PC-9 (cell line): Measurements from ENCODE around the gene FASLG. TPM values are rescaled to one million over a fixed set of nuclear protein-coding genes. Genes with fewer than 3 reads are reported as not detected.

Source experiments
- BruUV-seq: library from RNA; stranded (reverse); fragments of 400-500 nt; replicated peaks from 2 replicates; lab custom pipeline; 2021; lab: Mats Ljungman, UMichigan
- CTCF ChIA-PET: fragments of 300-600 bp; sonication (Branson Sonifier 250); formaldehyde crosslinking; loops from one replicate; lab custom pipeline; 2022; ENCODE audit warnings: antibody characterized with exemption; lab: Charles Lee
- POLR2A ChIA-PET: fragments of 300-600 bp; sonication (Branson Sonifier 250); formaldehyde crosslinking; loops from one replicate; lab custom pipeline; 2022; ENCODE audit warnings: antibody characterized with exemption; ENCODE audit not compliant: unreplicated experiment; lab: Charles Lee
- DNase-seq, 2 experiments: peaks; one replicate each; pipeline versions ENCODE4 v3.0.0 to v3.0.0-alpha.2; 2015 to 2022; ENCODE audit warnings: mixed read lengths in 1 of 2
- H2AFZ ChIP-seq: fragments of 200-600 bp; sonication (generic); 2 replicates; pipeline ENCODE4 v1.8.1; 2017; ENCODE audit warnings: antibody characterized with exemption
- H3F3A ChIP-seq: fragments of 200-600 bp; sonication (generic); 2 replicates; pipeline ENCODE4 v1.8.1; 2017; ENCODE audit warnings: antibody characterized with exemption, mild to moderate bottlenecking, low read depth; ENCODE audit not compliant: insufficient read depth
- H3K27ac ChIP-seq: fragments of 200-600 bp; sonication (generic); 2 replicates; pipeline ENCODE4 v1.6.1; 2016; ENCODE audit warnings: mixed run types
- H3K27me3 ChIP-seq: fragments of 200-600 bp; sonication (generic); 2 replicates; pipeline ENCODE4 v1.6.1; 2016; ENCODE audit warnings: low read depth, mixed run types; ENCODE audit not compliant: insufficient read depth
- H3K36me3 ChIP-seq: fragments of 200-600 bp; sonication (generic); 2 replicates; pipeline ENCODE4 v1.6.1; 2016; ENCODE audit warnings: low read depth, mixed run types
- H3K4me1 ChIP-seq: fragments of 200-600 bp; sonication (generic); replicated peaks from 2 replicates; pipeline ENCODE4 v1.6.1; 2016; ENCODE audit warnings: mixed run types; ENCODE audit not compliant: insufficient read depth
- H3K4me2 ChIP-seq: fragments of 200-600 bp; sonication (generic); 2 replicates; pipeline ENCODE4 v1.6.1; 2017; ENCODE audit warnings: mixed run types
- H3K4me3 ChIP-seq: fragments of 200-600 bp; sonication (generic); 2 replicates; pipeline ENCODE4 v1.6.1; 2016; ENCODE audit warnings: mixed run types
- H3K79me2 ChIP-seq: fragments of 200-600 bp; sonication (generic); 2 replicates; pipeline ENCODE4 v1.6.1; 2017; ENCODE audit warnings: low read depth, mixed run types
- H3K9me2 ChIP-seq: fragments of 200-600 bp; sonication (generic); 2 replicates; pipeline ENCODE4 v1.8.1; 2017; ENCODE audit warnings: mild to moderate bottlenecking; ENCODE audit not compliant: insufficient read depth
- H3K9me3 ChIP-seq: fragments of 200-600 bp; sonication (generic); 2 replicates; pipeline ENCODE4 v1.8.1; 2016; ENCODE audit warnings: low read depth; ENCODE audit not compliant: insufficient read depth
- H4K20me1 ChIP-seq: fragments of 200-600 bp; sonication (generic); 2 replicates; pipeline ENCODE4 v1.8.1; 2017; ENCODE audit not compliant: insufficient read depth
- EZH2 ChIP-seq: fragments of 200-600 bp; sonication (generic); IDR thresholded peaks from 2 replicates; pipeline ENCODE4 v1.8.0; 2017; ENCODE audit warnings: antibody characterized with exemption, low read depth
- intact Hi-C: fragments of 100-400 bp; cut with micrococcal nuclease; formaldehyde crosslinking; loops from one replicate; pipeline ENCODE4 v1.10.0; 2022; ENCODE audit not compliant: unreplicated experiment
- total RNA-seq: library from RNA; stranded (reverse); gene quantifications from 2 replicates; pipeline ENCODE4 v1.2.3, GENCODE V29; 2021
- TF ChIP-seq, protein P1 (sequence below): fragments of 200-600 bp; sonication (generic); conservative IDR thresholded peaks from 2 replicates; pipeline ENCODE4 v1.6.1; 2017; ENCODE audit warnings: mixed run types, antibody characterized with exemption, mild to moderate bottlenecking, moderate library complexity

The FASLG gene
- total RNA-seq, 1 experiment from 2014 or later = not detected

DNA sequence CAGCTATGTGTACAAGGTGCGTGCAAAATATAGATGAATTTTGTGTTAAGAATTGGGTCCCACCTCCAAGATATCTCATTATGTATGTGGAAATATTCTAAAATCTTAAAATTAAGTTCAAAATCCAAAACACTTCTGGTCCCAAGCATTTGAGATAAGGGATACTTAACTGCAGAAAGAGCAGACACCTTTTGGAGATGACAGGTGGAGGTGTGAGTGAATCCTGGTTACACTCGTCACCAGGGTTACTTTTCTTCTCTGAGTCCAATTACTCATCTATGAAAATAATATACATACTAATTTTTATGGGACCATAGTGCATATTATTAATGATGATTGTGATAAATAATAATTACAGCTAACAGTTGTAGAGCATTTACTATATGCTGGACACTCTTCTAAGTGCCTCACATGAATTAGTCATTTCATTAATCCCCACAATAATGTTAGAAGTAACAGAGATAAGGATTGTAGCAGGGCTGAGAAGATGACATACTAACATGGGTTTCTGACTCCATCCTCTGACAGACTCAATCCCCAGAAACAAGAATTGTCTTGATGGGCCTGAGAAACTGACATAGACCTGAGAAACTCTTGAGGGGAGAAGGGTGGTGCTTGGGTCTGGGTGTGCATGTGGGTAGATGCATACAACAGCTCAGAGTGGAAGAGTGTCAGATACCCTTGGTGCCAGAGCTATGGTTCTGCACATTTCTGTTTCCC is 8.3 kb upstream of the FASLG start:
- no peaks in the 10 kb centered on the region for H3K79me2 ChIP-seq
- no peak overlapping the region for H2AFZ ChIP-seq
- H3F3A ChIP-seq = peaks cover 8% of the 10 kb centered on the region; the same call in 1 of the 2 replicates
- TF ChIP-seq EZH2 = no peak
- TF ChIP-seq, protein P1, sequence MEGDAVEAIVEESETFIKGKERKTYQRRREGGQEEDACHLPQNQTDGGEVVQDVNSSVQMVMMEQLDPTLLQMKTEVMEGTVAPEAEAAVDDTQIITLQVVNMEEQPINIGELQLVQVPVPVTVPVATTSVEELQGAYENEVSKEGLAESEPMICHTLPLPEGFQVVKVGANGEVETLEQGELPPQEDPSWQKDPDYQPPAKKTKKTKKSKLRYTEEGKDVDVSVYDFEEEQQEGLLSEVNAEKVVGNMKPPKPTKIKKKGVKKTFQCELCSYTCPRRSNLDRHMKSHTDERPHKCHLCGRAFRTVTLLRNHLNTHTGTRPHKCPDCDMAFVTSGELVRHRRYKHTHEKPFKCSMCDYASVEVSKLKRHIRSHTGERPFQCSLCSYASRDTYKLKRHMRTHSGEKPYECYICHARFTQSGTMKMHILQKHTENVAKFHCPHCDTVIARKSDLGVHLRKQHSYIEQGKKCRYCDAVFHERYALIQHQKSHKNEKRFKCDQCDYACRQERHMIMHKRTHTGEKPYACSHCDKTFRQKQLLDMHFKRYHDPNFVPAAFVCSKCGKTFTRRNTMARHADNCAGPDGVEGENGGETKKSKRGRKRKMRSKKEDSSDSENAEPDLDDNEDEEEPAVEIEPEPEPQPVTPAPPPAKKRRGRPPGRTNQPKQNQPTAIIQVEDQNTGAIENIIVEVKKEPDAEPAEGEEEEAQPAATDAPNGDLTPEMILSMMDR = no peak
- no peaks in the 10 kb centered on the region for H3K36me3 ChIP-seq
- H3K27ac ChIP-seq = no peak overlapping the region
- no peak for DNase-seq
- no peak overlapping the region for H3K4me3 ChIP-seq
- ChIA-PET CTCF (no interaction called here), POLR2A (interaction anchor here (0.7 kb wide), 1 partner anchor 547 kb away, joined by 8 read pairs; no protein-coding TSS in a partner anchor)
- no peaks in the 10 kb centered on the region for H3K27me3 ChIP-seq
- BruUV-seq = no TSS peak
- peaks cover 13% of the 10 kb centered on the region for H3K4me1 ChIP-seq
- intact Hi-C loops = no loop called here
- no peaks in the 10 kb centered on the region; the same call in 1 of the 2 replicates for H3K9me3 ChIP-seq
- no peaks in the 10 kb centered on the region for H4K20me1 ChIP-seq
- H3K4me2 ChIP-seq = no peak overlapping the region
- no peaks in the 10 kb centered on the region; the same call in none of the 2 replicates for H3K9me2 ChIP-seq

DNA sequence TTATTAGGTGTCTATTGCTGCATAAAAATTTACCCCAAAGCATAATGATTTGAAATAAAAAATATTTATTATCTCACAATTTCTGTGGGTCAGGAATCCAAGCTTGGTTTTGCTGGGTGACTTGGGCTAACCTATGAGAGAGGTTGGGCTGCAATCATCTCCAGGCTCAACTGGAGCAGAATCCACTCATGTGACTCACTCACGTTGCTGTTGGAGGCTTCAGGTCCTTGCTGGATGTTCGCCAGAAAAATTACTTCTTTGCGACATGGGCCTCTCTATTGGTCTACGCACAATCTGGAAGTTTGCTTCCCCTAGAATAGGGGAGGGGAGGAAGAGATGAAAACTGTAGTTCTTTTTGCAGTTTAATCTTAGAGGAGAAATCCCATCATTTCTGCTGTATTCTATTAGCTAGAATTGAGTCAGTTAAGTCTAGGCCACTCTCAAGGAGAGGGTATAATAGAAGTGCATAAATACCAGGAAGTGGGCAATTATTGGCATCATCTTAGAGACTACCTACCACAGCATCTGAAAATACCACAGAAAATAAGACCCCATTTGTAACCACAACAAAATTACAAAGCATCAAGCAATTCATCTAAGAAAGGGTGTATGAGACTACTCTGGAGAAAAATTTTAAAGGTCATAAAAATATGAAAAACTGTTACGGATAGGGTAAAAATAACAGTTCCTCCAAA is 5.7 kb upstream of the FASLG start:
- intact Hi-C loops = no loop called here
- no TSS peak for BruUV-seq
- Histone ChIP-seq H3K27me3 (no peaks in the 10 kb centered on the region), H2AFZ (no peak overlapping the region), H4K20me1 (no peaks in the 10 kb centered on the region), H3K9me2 (no peaks in the 10 kb centered on the region; the same call in none of the 2 replicates), H3K4me3 (no peak overlapping the region), H3K79me2 (no peaks in the 10 kb centered on the region), H3K36me3 (no peaks in the 10 kb centered on the region), H3K4me1 (peaks cover 13% of the 10 kb centered on the region), H3K27ac (no peak overlapping the region), H3K9me3 (no peaks in the 10 kb centered on the region; the same call in 1 of the 2 replicates), H3K4me2 (no peak overlapping the region), H3F3A (peaks cover 8% of the 10 kb centered on the region; the same call in 1 of the 2 replicates)
- ChIA-PET POLR2A (no interaction called here), CTCF (no interaction called here)
- DNase-seq = no peak
- TF ChIP-seq, protein P1 = no peak
- TF ChIP-seq EZH2 = no peak

DNA sequence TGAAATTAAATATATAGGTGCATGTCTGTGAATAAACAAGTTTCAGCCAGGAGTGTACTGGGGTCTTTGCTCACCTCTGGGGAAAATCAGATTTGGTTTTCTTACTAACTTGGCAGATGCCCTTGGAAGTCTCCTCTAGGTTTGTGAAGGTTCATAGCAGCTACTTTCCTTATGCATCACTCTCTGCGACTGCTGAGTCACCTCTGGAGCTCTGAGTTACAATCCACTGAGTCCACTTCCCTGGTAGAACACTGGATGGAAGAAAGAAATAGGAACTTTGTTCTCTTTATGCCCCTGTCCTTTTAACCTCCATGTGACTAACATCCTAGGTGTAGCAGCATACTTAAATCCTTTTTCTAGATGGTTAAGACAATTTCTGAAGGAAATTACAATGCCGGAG is 4.4 kb upstream of the FASLG start:
- peak overlapping the region; percentile 15; the same call in 1 of the 2 replicates for H3K27ac ChIP-seq

More for the DNA sequence above, 4.4 kb upstream of the FASLG start:
- no peaks in the 10 kb centered on the region for H3K36me3 ChIP-seq
- H3K4me1 ChIP-seq = peaks cover 13% of the 10 kb centered on the region
- H3K79me2 ChIP-seq = no peaks in the 10 kb centered on the region
- H2AFZ ChIP-seq = no peak overlapping the region
- BruUV-seq = no TSS peak
- H4K20me1 ChIP-seq = no peaks in the 10 kb centered on the region
- no peaks in the 10 kb centered on the region for H3K27me3 ChIP-seq
- CTCF ChIA-PET = no interaction called here
- H3K4me2 ChIP-seq = 0 out of 2 replicates have a peak overlapping the region, but pooled peaks have one; percentile 5
- intact Hi-C loops = no loop called here
- H3F3A ChIP-seq = peaks cover 8% of the 10 kb centered on the region; the same call in 1 of the 2 replicates
- TF ChIP-seq, protein P1 = no peak
- TF ChIP-seq EZH2 = no peak
- no peak overlapping the region for H3K4me3 ChIP-seq
- no peaks in the 10 kb centered on the region; the same call in 1 of the 2 replicates for H3K9me3 ChIP-seq
- DNase-seq = no peak
- no peaks in the 10 kb centered on the region; the same call in none of the 2 replicates for H3K9me2 ChIP-seq
- POLR2A ChIA-PET = no interaction called here
